HEK293T (cell line): ENCODE measurements around the gene SFSWAP.

Experiments
- CTCF ChIA-PET: fragments of 350-600 bp; formaldehyde crosslinking; extraction: SDS; loops from one replicate; lab custom pipeline; 2021; ENCODE audit warnings: antibody characterized with exemption, inconsistent platforms; lab: Yijun Ruan, JAX
- POLR2A ChIA-PET: fragments of 350-600 bp; formaldehyde crosslinking; extraction: SDS; loops from one replicate; lab custom pipeline; 2020; ENCODE audit warnings: antibody characterized with exemption, inconsistent platforms; lab: Yijun Ruan, JAX
- DNase-seq: peaks from one replicate; pipeline ENCODE4 v3.0.0; 2012; ENCODE audit warnings: mixed read lengths; ENCODE audit errors: extremely low spot score
- ARNT ChIP-seq: fragments of 450-650 bp; IDR thresholded peaks from 2 replicates; pipeline ENCODE4 v1.6.1; 2017; ENCODE audit warnings: mild to moderate bottlenecking
- BHLHE40 ChIP-seq: fragments of 450-650 bp; IDR thresholded peaks from 2 replicates; pipeline ENCODE4 v1.6.1; 2016; ENCODE audit warnings: mild to moderate bottlenecking, moderate library complexity, borderline replicate concordance
- CTBP1 ChIP-seq: fragments of 450-650 bp; IDR thresholded peaks from 2 replicates; pipeline ENCODE4 v1.6.1; 2016; ENCODE audit warnings: borderline replicate concordance
- ELF4 ChIP-seq: fragments of 450-650 bp; IDR thresholded peaks from 2 replicates; pipeline ENCODE4 v1.6.1; 2017; ENCODE audit warnings: antibody characterized with exemption
- FOXA1 ChIP-seq: fragments of 450-650 bp; IDR thresholded peaks from 2 replicates; pipeline ENCODE4 v1.6.1; 2016; ENCODE audit warnings: mild to moderate bottlenecking
- FOXK2 ChIP-seq: fragments of 450-650 bp; IDR thresholded peaks from 2 replicates; pipeline ENCODE4 v1.6.1; 2016; ENCODE audit warnings: mild to moderate bottlenecking
- FOXM1 ChIP-seq: fragments of 450-650 bp; IDR thresholded peaks from 2 replicates; pipeline ENCODE4 v1.6.1; 2017; ENCODE audit warnings: mild to moderate bottlenecking, borderline replicate concordance
- HDGF ChIP-seq: fragments of 450-650 bp; IDR thresholded peaks from 2 replicates; pipeline ENCODE4 v1.6.1; 2017; ENCODE audit warnings: antibody characterized with exemption, borderline replicate concordance
- L3MBTL2 ChIP-seq: fragments of 450-650 bp; conservative IDR thresholded peaks from 2 replicates; pipeline ENCODE4 v1.6.1; 2016; ENCODE audit warnings: mild to moderate bottlenecking
- LEF1 ChIP-seq: fragments of 450-650 bp; IDR thresholded peaks from 2 replicates; pipeline ENCODE4 v1.6.1; 2017; ENCODE audit warnings: mild to moderate bottlenecking, borderline replicate concordance
- NFRKB ChIP-seq: fragments of 450-650 bp; IDR thresholded peaks from 2 replicates; pipeline ENCODE4 v1.6.1; 2016; ENCODE audit warnings: mild to moderate bottlenecking, moderate library complexity
- SP1 ChIP-seq: fragments of 450-650 bp; IDR thresholded peaks from 2 replicates; pipeline ENCODE4 v1.6.1; 2017
- SUZ12 ChIP-seq: fragments of 450-650 bp; IDR thresholded peaks from 2 replicates; pipeline ENCODE4 v1.6.1; 2016; ENCODE audit warnings: mild to moderate bottlenecking
- TARDBP ChIP-seq: fragments of 450-650 bp; IDR thresholded peaks from 2 replicates; pipeline ENCODE4 v1.6.1; 2016
- ZNF384 ChIP-seq: fragments of 450-650 bp; IDR thresholded peaks from 2 replicates; pipeline ENCODE4 v1.6.1; 2016
- TF ChIP-seq, protein P1 (sequence below): fragments of 450-650 bp; IDR thresholded peaks from 2 replicates; pipeline ENCODE4 v1.6.1; 2016

Gene SFSWAP

DNA sequence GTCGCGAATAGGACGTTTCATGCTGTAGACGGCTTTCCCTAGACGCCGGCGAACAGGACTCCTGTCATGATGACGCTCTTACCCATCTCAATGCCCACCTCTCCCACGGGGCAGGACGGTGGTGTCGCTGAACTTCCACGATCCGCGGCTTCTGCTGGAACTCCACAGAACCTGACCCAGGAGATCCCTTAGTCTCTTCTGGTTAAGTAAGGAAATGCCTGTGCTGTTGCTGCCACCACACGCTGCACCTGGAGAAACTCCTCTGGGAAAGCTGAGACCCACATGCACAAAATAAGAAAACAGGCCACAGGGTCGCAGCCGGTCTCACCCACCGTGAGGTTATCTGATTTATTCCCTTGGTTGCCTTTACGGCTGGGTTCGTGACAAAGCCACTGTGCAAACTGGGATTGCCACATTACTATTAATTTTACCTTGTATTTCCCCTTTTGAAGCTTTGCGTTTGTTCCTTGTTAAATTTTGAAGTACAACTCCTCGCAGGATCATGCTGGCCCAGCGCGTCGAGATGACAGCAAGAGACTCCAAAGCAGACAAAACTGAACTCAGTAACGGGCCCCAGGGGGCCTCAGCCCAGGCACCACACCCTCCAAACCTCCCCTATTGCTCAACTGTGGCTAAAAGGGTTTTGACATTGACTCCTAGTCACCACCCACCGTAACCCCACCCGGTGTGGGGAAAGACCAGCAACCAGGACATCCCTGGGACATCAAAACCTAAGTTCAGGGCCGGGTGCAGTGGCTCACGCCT lies 108.1 kb downstream of the SFSWAP start:
- no peak for DNase-seq
- TF ChIP-seq ELF4 (no peak), CTBP1 (no peak), FOXK2 (no peak)
- ChIA-PET CTCF (no interaction called here), POLR2A (no interaction called here)

DNA sequence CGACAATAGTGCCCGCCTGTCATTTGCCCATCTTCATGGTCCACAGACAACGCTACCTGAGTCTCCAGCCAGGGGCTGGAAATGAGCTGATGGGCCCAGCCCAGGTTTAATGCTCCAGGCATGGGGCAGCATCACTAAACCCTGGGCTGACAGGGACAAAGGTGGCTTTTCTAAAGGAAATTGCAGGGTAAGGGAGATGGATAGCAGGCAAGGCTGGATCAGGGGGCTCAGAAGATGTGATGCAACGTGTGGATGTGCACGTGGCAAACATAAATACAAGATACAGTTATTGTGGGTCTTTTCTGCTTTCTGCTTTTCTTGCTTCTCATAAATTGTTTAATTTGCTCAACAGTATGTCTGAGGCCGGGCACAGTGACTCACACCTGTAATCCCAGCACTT lies 113.6 kb downstream of the SFSWAP start:
- no peak for TF ChIP-seq HDGF
- ChIA-PET CTCF (no interaction called here), POLR2A (no interaction called here)

DNA sequence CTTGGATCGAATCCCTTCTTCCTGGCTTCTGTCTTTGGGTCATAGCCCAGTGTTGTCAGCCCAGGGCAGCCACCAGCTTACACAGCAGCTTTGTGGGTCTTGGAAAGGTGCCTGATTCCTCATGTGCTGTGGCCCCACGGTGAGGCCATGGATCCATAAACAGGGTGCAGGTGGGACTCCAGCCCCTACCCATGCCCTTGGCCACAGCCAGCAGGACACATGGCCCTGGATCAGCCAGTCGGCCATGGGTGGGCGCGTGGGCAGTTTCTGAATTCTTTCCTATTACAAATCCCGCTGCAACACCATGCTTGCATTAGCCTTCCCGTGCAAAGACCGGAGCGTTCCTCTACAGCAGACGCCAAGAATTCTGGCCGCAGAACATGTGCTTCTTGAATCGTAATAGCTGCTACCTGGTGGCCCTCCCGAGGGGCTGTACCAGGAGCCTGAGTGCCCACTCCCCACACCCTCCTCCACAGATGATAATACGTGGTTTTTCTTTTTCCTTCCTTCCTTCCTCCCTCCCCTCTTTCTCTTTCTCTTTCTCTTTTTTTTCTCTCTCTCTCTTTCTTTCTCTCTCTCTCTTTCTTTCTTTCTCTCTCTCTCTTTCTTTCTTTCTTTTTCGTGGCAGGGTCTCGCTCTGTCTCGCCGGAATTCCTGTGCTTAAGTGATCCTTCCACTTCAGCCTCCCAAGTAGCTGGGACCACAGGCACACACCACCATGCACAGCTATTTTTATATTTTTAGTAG lies 114.4 kb downstream of the SFSWAP start:
- ChIA-PET CTCF (no interaction called here), POLR2A (interaction anchor here (1.0 kb wide), 1 partner anchor 14 kb away, joined by 3 read pairs; no protein-coding TSS in a partner anchor)
- DNase-seq: no peak
- TF ChIP-seq FOXK2: no peak

More for the DNA sequence above, 113.6 kb downstream of the SFSWAP start:
- DNase-seq: no peak

DNA sequence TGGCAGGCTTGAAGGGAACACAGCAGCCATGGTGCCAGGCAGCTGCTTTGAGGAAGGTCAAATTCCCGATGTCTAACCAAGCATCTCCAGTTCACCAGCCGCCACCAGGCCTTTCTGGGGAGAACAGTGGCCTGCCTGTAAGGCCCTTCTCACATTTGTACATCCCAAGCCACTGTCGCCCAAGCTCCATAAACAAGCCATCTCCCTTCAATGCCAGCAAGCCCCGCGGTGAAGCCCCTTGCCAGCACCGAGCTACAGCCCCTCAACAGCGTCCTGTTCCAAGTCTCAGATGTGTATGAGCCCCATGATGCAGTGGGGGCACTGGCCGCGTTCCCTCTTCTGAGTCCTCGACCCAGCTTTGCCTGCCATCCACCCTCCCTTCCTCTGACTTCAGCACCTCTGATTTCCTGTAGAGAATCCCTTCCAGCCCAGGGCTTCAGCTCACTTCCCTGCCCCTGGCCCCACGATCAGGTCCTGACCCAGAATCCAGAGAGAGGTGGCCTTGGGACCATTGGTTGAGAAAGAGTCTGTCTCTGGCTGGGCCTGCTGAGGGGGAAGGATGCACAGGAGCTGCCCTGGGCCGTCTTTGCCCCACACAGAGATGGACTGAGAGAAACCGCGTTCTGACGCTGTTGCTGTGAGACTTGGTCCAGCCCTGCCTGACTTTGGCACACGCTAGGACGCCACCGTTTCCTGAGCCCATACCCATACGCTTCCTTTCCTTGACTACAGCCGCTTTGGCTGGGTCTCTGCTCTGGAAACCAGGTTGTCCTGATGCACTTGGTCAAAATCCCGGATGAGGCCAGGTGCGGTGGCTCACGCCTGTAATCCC lies 115.4 kb downstream of the SFSWAP start:
- POLR2A ChIA-PET: interaction anchor here (1.0 kb wide), 1 partner anchor 15 kb away, joined by 3 read pairs; no protein-coding TSS in a partner anchor
- no peak for TF ChIP-seq FOXM1
- no peak for TF ChIP-seq TARDBP
- TF ChIP-seq BHLHE40: no peak
- no peak for TF ChIP-seq FOXA1
- no peak for TF ChIP-seq ZNF384
- TF ChIP-seq SUZ12: no peak
- TF ChIP-seq HDGF: no peak
- TF ChIP-seq, protein P1, sequence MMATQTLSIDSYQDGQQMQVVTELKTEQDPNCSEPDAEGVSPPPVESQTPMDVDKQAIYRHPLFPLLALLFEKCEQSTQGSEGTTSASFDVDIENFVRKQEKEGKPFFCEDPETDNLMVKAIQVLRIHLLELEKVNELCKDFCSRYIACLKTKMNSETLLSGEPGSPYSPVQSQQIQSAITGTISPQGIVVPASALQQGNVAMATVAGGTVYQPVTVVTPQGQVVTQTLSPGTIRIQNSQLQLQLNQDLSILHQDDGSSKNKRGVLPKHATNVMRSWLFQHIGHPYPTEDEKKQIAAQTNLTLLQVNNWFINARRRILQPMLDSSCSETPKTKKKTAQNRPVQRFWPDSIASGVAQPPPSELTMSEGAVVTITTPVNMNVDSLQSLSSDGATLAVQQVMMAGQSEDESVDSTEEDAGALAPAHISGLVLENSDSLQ: no peak
- no peak for TF ChIP-seq NFRKB
- no peak for TF ChIP-seq LEF1
- DNase-seq: no peak
- CTCF ChIA-PET: no interaction called here

DNA sequence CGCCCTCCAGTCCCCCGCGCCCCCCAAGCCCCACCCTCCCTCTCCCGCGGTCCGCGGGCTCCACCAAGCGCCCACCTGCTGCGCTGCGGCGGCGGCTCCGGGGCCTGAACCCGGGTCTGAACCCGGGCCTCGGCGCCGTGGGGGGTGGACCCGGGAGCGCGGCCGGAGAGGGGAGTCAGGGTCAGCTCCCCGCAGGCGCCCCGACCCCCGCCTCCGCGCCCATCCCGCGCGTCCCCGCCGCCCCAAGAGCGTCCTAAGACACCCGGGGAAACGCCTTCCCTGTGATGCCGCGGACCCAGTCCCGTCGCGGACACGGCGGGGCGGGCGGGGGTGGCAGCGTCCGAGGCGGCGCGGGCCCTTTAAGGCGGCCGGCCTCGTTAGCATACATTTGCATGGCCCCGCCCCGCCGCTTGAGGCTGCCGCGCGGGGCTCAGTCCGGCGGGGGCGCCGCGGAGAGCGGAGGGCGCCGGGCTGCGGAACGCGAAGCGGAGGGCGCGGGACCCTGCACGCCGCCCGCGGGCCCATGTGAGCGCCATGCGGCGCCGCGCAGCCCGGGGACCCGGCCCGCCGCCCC lies 117.2 kb downstream of the SFSWAP start, which contains the start of gene MMP17:
TSS of gene MMP17 (plus strand) at position 433 of the 574 bp plus-strand sequence. CDS start at position 535, 102 bp downstream.
- ChIA-PET POLR2A (interaction anchor here (1.1 kb wide), 1 partner anchor 722 kb away, joined by 3 read pairs; no protein-coding TSS in a partner anchor), CTCF (no interaction called here)
- TF ChIP-seq L3MBTL2 (no peak), ELF4 (no peak), TARDBP (no peak), ZNF384 (no peak), SUZ12 (no peak), FOXM1 (no peak), NFRKB (no peak), LEF1 (no peak), CTBP1 (no peak), BHLHE40 (no peak), HDGF (no peak), ARNT (no peak), FOXA1 (no peak), SP1 (no peak), FOXK2 (no peak)
- TF ChIP-seq, protein P1: no peak
- peak; percentile 85 for DNase-seq

DNA sequence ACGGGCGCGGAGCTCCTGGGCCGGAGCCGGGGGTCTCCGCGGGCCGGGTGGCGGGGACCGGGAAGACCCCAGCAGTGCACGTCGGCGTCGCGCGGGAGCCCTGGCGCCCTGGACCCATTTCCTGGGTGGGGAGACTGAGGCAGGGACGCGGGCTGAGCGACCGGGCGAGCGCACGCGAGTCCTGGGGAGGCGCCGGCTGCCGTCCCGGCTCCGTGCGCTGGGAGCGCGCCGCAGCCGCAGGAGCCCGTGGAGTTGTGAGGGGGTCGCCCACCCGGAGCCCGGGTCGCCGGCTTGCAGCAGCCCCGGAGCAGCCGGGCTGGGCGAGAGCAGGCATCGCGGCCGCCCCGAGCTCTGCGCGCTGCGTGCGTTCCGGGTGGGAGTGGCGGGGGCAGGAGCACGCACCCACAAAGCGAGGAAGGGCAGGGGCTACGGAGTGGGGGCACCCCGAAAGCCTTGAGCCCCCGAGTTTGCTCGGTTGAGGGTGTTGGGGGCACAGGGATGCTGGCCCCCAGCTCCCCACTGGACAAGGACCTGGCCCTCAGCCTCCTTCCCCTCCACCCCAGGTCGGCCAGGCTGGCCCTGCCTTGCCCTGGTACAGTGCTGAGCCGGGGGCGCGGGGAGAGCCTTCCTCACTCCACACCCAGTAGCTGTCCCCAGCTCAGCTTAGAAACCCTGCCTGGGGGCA lies 117.9 kb downstream of the SFSWAP start:
- DNase-seq: no peak
- ChIA-PET POLR2A (interaction anchor here (1.1 kb wide), 1 partner anchor 723 kb away, joined by 3 read pairs; no protein-coding TSS in a partner anchor), CTCF (interaction anchor here (0.5 kb wide), 1 partner anchor 298 kb away, joined by 3 read pairs; no protein-coding TSS in a partner anchor)
- TF ChIP-seq FOXK2 (no peak), SUZ12 (no peak), SP1 (no peak), FOXA1 (no peak), TARDBP (no peak), CTBP1 (no peak), HDGF (no peak), FOXM1 (no peak), BHLHE40 (no peak), L3MBTL2 (no peak), ELF4 (no peak), NFRKB (no peak), ZNF384 (no peak), LEF1 (no peak), ARNT (no peak)
- TF ChIP-seq, protein P1: no peak
